Keratinocyte (primary cell): Measurements from ENCODE around the gene LPIN1. TPM values are rescaled to one million over a fixed set of nuclear protein-coding genes. Genes with fewer than 3 reads are reported as not detected.

ENCODE experiments used
- DNase-seq: peaks from one replicate; pipeline ENCODE4 v3.0.0-alpha.2; 2011; ENCODE audit warnings: low read depth, missing footprints, low spot score
- FAIRE-seq: peaks from 2 replicates; lab custom pipeline; 2011; peaks lifted over from hg19 to GRCh38; lab: Jason Lieb, UNC
- H2AFZ ChIP-seq: 2 replicates; pipeline ENCODE4 v1.6.0; 2012; ENCODE audit warnings: low read length, control low read depth, inconsistent platforms; ENCODE audit not compliant: control insufficient read depth
- H3K27ac ChIP-seq: 2 replicates; pipeline ENCODE4 v1.5.1; 2011; ENCODE audit warnings: low read length; ENCODE audit not compliant: control insufficient read depth, insufficient read depth
- H3K27me3 ChIP-seq: 3 replicates; pipeline ENCODE4 v1.6.0; 2011; ENCODE audit warnings: low read length; ENCODE audit not compliant: control insufficient read depth, insufficient read depth; ENCODE audit errors: extremely low read depth
- H3K36me3 ChIP-seq, 2 experiments: 2 replicates in 1 of 2; 3 replicates in 1 of 2; pipeline ENCODE4 v1.5.1; 2011; ENCODE audit warnings: low read length in 2 of 2, mild to moderate bottlenecking in 1 of 2; ENCODE audit not compliant: control insufficient read depth in 2 of 2, insufficient read depth in 2 of 2; ENCODE audit errors: extremely low read depth in 1 of 2
- H3K4me1 ChIP-seq: 3 replicates; pipeline ENCODE4 v1.5.1; 2011; ENCODE audit warnings: low read length; ENCODE audit not compliant: control insufficient read depth, insufficient read depth; ENCODE audit errors: extremely low read depth
- H3K4me2 ChIP-seq: 3 replicates; pipeline ENCODE4 v1.6.0; 2011; ENCODE audit warnings: low read depth, low read length; ENCODE audit not compliant: control insufficient read depth, insufficient read depth; ENCODE audit errors: extremely low read depth
- H3K4me3 ChIP-seq, 3 experiments: fragments of 200-600 bp in 1 of 3; sonication (generic) in 1 of 3; 2 replicates in 2 of 3; 3 replicates in 1 of 3; pipeline ENCODE4 v1.5.1; 2011 to 2016; ENCODE audit warnings: low read length in 3 of 3, mild to moderate bottlenecking in 3 of 3, control low read depth in 2 of 3, inconsistent platforms in 1 of 3, low read depth in 1 of 3, mixed read lengths in 1 of 3, mixed run types in 1 of 3, moderate library complexity in 1 of 3; ENCODE audit not compliant: control insufficient read depth in 2 of 3, insufficient read depth in 2 of 3; ENCODE audit errors: extremely low read depth in 1 of 3
- H3K79me2 ChIP-seq: 2 replicates; pipeline ENCODE4 v1.6.0; 2012; ENCODE audit warnings: low read length; ENCODE audit not compliant: control insufficient read depth, insufficient read depth
- H3K9ac ChIP-seq: 3 replicates; pipeline ENCODE4 v1.6.0; 2011; ENCODE audit warnings: low read length; ENCODE audit not compliant: control insufficient read depth, insufficient read depth; ENCODE audit errors: extremely low read depth
- H3K9me1 ChIP-seq: 3 replicates; pipeline ENCODE4 v1.6.0; 2011; ENCODE audit warnings: low read length; ENCODE audit not compliant: control insufficient read depth, insufficient read depth; ENCODE audit errors: extremely low read depth
- H3K9me3 ChIP-seq: 2 replicates; pipeline ENCODE4 v1.5.1; 2012; ENCODE audit warnings: low read depth, low read length; ENCODE audit not compliant: control insufficient read depth
- H4K20me1 ChIP-seq: 3 replicates; pipeline ENCODE4 v1.6.0; 2011; ENCODE audit warnings: low read length; ENCODE audit not compliant: control insufficient read depth, insufficient read depth; ENCODE audit errors: extremely low read depth
- CTCF ChIP-seq, 3 experiments: IDR thresholded peaks in 1 of 3; conservative IDR thresholded peaks in 1 of 3; optimal IDR thresholded peaks in 1 of 3; 2 replicates in 2 of 3; 3 replicates in 1 of 3; pipeline versions ENCODE3 to v1.5.1; 2011; ENCODE audit warnings: low read length in 3 of 3, mild to moderate bottlenecking in 3 of 3, moderate library complexity in 2 of 3, control low read depth in 1 of 3, inconsistent platforms in 1 of 3; ENCODE audit not compliant: insufficient read depth in 2 of 3; ENCODE audit errors: extremely low read depth in 1 of 3
- EZH2 ChIP-seq: IDR thresholded peaks from one replicate; pipeline ENCODE4 v1.6.1; 2012; ENCODE audit warnings: inconsistent platforms, mild to moderate bottlenecking, low read length, moderate library complexity
- dilution Hi-C: fragments of 300-500 bp; cut with MboI; formaldehyde crosslinking; loops from one replicate; pipeline ENCODE4 v1.7.0; 2020; ENCODE audit warnings: low sequenced_read_pairs; ENCODE audit not compliant: extremely low pct_ligation_motif_present
- polyA plus RNA-seq, 5 experiments: library from polyadenylated mRNA; depleted of rRNA in 3 of 5; stranded (reverse) in 3 of 5; stranded (forward) in 1 of 5; unstranded in 1 of 5; fragments of >200 nt; gene quantifications; 1 replicate in 1 of 5; 2 replicates in 3 of 5; 3 replicates in 1 of 5; pipeline versions ENCODE4 v1.2.1 to v1.2.3, GENCODE V29; 2011 to 2012; ENCODE audit warnings: missing spikeins in 2 of 5, low read depth in 1 of 5, low replicate concordance in 1 of 5

The LPIN1 gene
- polyA plus RNA-seq, 1 donor (not counting 4 experiments of a cell fraction or from before 2014, with no cell fraction given), result 79.6 TPM

GRCh38 chr2:11697103-11697871, 49.1 kb upstream of the LPIN1 start:
- FAIRE-seq (peak; percentile 13), DNase-seq (no peak)
- H3K79me2 ChIP-seq, result no peaks in the 10 kb centered on the region
- no peak overlapping the region for H3K9ac ChIP-seq
- H3K27me3 ChIP-seq, result no peaks in the 10 kb centered on the region
- peaks cover 24% of the 10 kb centered on the region for H3K4me1 ChIP-seq
- H3K27ac ChIP-seq, result no peak overlapping the region
- H3K4me2 ChIP-seq, result no peak overlapping the region
- H3K36me3 ChIP-seq, result no peaks in the 10 kb centered on the region
- no peak overlapping the region for H3K4me3 ChIP-seq
- dilution Hi-C loops, result loop anchor here (25.0 kb wide), 1 partner anchor 90 kb away; no protein-coding TSS in a partner anchor
- H2AFZ ChIP-seq, result no peak overlapping the region
- no peak for TF ChIP-seq CTCF (optimal IDR thresholded peaks at IDR 0.05 in 1 of 3, IDR thresholded peaks at IDR 0.05 in 1 of 3, conservative IDR thresholded peaks at IDR 0.05 in 1 of 3; ENCODE audit: extremely low read depth in 1 of 3, insufficient read depth in 2 of 3, low read length in 3 of 3)
- no peak for TF ChIP-seq EZH2
- H3K9me3 ChIP-seq, result no peaks in the 10 kb centered on the region
- no peaks in the 10 kb centered on the region for H3K9me1 ChIP-seq
- no peaks in the 10 kb centered on the region for H4K20me1 ChIP-seq

GRCh38 chr2:11698009-11698922, 48.2 kb upstream of the LPIN1 start:
- Histone ChIP-seq H4K20me1 (no peaks in the 10 kb centered on the region), H3K9me3 (no peaks in the 10 kb centered on the region), H3K27me3 (no peaks in the 10 kb centered on the region), H3K4me3 (no peak overlapping the region), H3K79me2 (no peaks in the 10 kb centered on the region), H3K9ac (no peak overlapping the region), H3K9me1 (no peaks in the 10 kb centered on the region), H3K4me1 (peaks cover 24% of the 10 kb centered on the region), H3K36me3 (no peaks in the 10 kb centered on the region), H3K4me2 (no peak overlapping the region), H2AFZ (no peak overlapping the region), H3K27ac (no peak overlapping the region)
- FAIRE-seq (no peak), DNase-seq (no peak)
- no peak for TF ChIP-seq CTCF (optimal IDR thresholded peaks at IDR 0.05 in 1 of 3, IDR thresholded peaks at IDR 0.05 in 1 of 3, conservative IDR thresholded peaks at IDR 0.05 in 1 of 3; ENCODE audit: extremely low read depth in 1 of 3, insufficient read depth in 2 of 3, low read length in 3 of 3)
- TF ChIP-seq EZH2, result no peak
- dilution Hi-C loops, result loop anchor here (25.0 kb wide), 1 partner anchor 89 kb away; no protein-coding TSS in a partner anchor
